ENCODE results near the gene VWA3B.

VWA3B gene

DNA sequence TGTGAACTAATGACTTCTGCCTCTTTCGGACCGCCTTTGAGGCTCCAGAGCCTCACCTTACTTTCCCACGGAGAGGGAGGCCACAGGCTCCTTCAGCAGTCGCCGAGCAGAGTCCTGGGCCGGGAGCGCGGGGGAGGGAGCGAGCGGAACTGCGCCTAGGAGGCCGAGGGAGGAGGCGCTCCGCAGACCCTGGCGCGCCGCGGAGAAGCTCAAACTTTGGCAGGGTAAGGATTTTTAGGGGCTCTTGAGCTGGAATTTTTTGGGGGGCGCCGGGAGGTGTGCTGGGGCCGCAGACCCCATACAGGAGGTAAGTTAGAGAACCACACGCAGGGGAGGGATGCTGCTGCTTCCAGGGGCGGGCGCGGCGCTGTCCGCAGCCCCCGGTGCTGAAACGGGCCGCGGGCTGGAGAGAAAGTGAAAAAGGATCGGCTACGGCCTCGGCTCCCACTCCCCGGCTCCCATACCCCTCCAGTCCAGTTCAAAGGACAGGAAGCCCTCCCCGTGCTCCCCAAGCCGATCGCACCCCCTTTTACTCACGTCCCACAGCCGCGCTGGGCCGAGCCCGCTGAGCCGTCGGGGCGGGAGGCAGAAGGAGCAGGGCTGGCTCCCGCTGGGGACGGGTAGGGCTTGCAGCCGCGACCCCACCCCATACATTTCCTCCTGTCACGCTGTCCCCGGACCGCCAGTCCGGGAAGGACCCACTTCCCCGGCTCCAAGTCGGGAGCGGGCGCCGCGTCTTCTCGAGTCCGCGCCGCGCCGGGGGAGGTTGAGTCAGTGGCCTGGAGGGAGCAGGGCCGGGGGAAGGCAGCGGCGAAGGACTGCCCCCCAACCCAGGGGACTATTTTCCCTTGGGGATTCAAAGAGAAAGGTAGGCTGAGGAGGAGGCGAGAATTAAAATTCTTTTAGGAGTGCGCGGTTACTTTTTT, 259.6 kb downstream of the VWA3B start, which contains the start of gene CNGA3:
Gene CNGA3 (plus strand): TSS at position 146 of the 926 bp plus-strand sequence. CDS start 23,520 bp downstream, outside the sequence.
- DNase-seq = peak; percentile 17 to 45 (median 21)

DNA sequence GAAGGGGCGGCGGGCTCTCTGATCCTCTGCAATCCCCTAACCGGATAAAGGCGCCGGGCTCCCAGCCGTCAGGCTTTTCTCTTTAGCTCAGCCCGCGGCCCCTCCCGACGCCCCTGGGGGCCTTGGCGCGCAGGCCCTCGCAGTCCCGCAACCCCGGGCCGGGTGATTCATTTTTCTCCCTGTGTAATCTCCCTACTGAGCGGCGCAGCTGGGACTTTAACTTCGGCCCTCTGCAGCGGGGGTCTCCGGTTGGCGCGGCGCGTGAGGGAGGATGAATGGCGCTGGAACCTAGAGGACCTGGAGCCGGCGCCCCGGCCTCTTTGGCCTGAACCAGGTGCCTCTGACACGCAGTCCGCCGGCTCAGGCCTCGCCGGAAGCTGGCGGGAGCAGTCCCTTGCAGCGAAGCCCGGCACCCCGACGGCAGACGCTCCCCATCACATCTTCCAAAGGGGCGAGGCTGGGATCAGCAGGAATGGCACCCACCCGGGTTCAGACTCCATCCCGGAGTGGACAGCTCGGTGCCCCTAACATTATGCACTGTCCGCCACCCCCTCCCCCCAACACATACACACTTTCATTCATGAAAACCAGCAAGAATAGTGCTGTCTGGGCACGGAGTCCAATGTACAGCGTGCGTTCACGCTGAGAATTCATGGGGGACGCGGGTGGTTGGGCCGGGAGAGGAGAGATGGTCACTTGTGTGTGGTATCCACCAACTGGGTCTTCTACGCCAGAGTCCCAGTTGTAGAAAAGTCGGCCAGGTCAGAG, 260.5 kb downstream of the VWA3B start:
- no peak for DNase-seq

DNA sequence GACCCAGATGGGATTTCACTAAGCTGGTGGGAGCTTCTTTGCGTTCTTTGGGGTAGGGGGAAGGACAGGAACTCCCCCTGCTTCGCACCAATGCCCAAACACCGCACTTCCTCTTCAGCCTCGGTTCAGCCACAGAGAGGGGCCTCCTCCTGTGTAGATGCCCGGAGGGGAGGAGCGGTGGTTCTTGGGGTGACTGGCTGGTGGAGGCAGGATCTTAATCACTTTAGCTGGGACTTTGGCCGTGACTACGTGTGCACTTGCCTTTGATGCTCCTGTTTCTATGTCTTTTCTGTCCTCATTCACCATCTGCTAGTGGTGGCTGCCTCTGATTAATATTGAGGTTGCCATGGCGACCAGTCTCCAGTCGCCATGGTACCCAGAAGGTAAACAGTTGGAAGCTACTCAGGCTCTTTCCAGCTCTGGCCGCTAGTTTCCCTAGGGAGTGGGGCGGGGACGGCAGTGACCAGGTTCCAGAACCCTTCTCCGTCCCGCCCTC, 261.1 kb downstream of the VWA3B start:
- DNase-seq = peak in 1 of 3 donors; percentile 1

DNA sequence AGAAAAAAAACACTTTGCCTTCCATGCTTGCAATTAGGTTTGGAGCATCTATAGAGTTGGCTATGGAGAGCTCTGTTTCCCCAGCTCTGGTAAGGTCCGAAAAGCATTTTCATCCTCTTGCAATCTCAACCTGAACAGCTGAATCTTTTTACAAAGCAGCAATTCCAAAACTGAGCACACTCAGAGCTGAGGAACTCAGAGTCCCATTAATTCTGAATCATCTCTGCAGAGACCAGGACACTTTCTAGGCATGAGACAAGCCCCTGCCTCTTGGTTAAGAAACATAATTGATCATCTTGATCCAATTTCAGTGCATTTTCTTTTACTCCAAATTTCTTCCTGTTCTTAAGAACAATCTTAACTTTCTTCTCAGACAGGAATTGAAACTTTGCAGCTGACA, 263.4 kb downstream of the VWA3B start:
- no peak for DNase-seq

DNA sequence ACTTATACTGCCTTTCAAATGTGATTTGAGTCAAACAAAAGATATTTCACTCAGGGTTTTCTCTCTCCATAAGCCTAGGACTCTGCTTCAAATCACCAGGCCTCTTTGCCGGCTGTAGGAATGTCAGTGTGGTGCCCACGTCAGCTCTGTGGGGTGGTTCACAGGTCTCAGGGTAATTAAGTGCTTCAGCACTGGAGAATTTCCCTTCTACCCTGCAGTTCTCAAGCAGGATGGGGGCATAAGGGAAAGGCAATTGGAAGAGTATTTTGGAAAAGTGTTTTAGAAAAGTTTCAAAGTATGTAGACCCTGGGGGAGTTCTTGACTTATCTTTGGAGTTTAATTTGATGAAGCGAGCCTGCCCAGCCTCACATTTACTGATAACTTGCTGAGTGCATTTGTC, 268.9 kb downstream of the VWA3B start:
- DNase-seq = no peak

DNA sequence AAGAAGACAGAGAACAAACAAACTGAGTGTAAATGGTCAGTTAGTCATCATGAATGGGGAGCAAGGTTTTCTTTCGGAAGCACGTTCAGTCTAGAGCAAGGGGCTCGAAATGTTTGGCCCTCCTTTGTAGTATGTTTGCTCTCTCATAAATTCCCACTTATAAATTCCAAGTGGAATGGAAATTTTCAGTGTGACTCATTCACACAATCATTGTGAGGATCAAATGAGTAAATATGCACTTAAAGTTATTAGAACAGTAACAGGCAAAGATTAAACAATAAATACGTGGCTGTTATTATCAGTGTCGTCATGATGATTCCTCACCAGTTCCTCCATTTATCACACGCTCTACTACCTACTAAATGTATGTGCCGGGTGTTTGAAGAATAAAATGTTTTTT, 269.8 kb downstream of the VWA3B start:
- no peak for DNase-seq

DNA sequence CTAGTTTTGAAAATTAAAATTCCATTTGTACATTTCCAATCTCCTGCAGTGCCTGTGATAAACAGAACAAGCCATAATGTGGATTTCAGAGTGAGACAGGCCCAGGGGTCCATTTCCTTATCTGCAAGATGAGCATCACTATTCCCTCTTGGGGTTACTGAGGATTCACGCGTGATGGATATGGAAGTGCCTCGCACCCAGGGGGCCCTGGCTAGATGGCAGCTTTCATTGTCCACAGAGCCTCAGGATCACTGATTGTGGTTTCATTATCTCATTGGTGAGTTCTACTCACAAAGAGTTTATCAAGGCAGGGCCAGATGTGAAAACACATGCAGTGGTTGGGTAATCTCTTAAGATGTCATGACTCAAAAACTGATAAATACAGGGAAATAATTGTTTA, 270.9 kb downstream of the VWA3B start:
- DNase-seq = no peak

DNA sequence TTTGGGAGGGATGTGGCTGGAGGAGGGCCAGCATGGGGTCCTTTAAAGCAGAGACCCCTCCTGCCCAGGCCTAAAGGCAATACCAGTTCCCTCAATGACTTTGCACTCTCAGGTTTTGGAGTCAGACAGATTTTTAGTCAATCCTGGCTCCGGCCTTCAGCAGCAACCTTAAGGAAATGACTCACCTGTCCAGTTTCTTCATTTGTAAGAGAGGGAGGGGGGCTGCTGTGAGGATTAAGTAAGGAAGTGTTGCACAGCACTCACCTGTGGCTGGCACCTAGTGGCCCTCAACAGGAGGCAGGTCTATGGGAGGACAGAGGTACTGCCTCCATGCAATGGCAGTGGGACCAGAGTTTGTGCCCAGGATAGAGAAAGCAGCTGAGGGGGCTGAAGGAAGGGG, 273.0 kb downstream of the VWA3B start:
- no peak for DNase-seq

Measured in suppressor macrophage treated with lipopolysaccharide for 1 hour (primary cell).